CD14-positive monocyte (primary cell): Measurements from ENCODE around the gene EGFR. TPM values are rescaled to one million over a fixed set of nuclear protein-coding genes. Genes with fewer than 3 reads are reported as not detected.

Experiments used
- DNase-seq, 3 donors: peaks; one replicate each; pipeline ENCODE4 v3.0.0-alpha.2; 2011 to 2022
- H2AFZ ChIP-seq: 2 replicates; pipeline ENCODE4 v1.6.0; 2012; ENCODE audit warnings: mild to moderate bottlenecking, low read depth, low read length, inconsistent platforms; ENCODE audit not compliant: insufficient read depth, poor library complexity, severe bottlenecking
- H3K27ac ChIP-seq, 2 donors: 1 replicate in 1 of 2; 2 replicates in 1 of 2; pipeline ENCODE4 v1.5.1; 2012 to 2013; ENCODE audit warnings: low read length in 2 of 2, control low read depth in 1 of 2, inconsistent platforms in 1 of 2, low read depth in 1 of 2, mild to moderate bottlenecking in 1 of 2
- H3K27me3 ChIP-seq, 2 donors: one replicate each; pipeline versions ENCODE4 v1.6.0 to v1.6.1; 2011 to 2013; ENCODE audit warnings: low read length in 2 of 2; ENCODE audit not compliant: control insufficient read depth in 2 of 2, insufficient read depth in 2 of 2
- H3K36me3 ChIP-seq, 2 donors: replicated peaks in 1 of 2; 1 replicate in 1 of 2; 2 replicates in 1 of 2; pipeline versions ENCODE4 v1.5.1 to v1.6.1; 2012 to 2013; ENCODE audit warnings: low read length in 2 of 2, control low read depth in 1 of 2, inconsistent platforms in 1 of 2, mild to moderate bottlenecking in 1 of 2; ENCODE audit not compliant: insufficient read depth in 2 of 2, control insufficient read depth in 1 of 2
- H3K4me1 ChIP-seq, 2 donors: 1 replicate in 1 of 2; 2 replicates in 1 of 2; pipeline versions ENCODE4 v1.5.1 to v1.6.1; 2012 to 2013; ENCODE audit warnings: low read length in 2 of 2, control low read depth in 1 of 2, inconsistent platforms in 1 of 2, mild to moderate bottlenecking in 1 of 2, moderate library complexity in 1 of 2; ENCODE audit not compliant: insufficient read depth in 2 of 2, control insufficient read depth in 1 of 2
- H3K4me2 ChIP-seq: replicated peaks from 2 replicates; pipeline ENCODE3; 2012; ENCODE audit warnings: low read length, moderate library complexity, mild to moderate bottlenecking; ENCODE audit not compliant: poor library complexity, severe bottlenecking; ENCODE audit errors: extremely low read depth
- H3K4me3 ChIP-seq, 3 experiments: fragments of 200-600 bp in 1 of 3; sonication (generic) in 1 of 3; replicated peaks in 1 of 3; 1 replicate in 2 of 3; 2 replicates in 1 of 3; pipeline ENCODE4 v1.5.1; 2011 to 2013; ENCODE audit warnings: low read length in 3 of 3, mild to moderate bottlenecking in 3 of 3, control low read depth in 2 of 3, low read depth in 2 of 3, inconsistent platforms in 1 of 3, moderate library complexity in 1 of 3
- H3K79me2 ChIP-seq: 2 replicates; pipeline ENCODE4 v1.6.0; 2012; ENCODE audit warnings: mild to moderate bottlenecking, control low read depth, inconsistent platforms, low read length, moderate library complexity; ENCODE audit not compliant: insufficient read depth
- H3K9ac ChIP-seq: 2 replicates; pipeline ENCODE4 v1.6.0; 2017; ENCODE audit warnings: low read length, mild to moderate bottlenecking; ENCODE audit not compliant: insufficient read depth, poor library complexity, severe bottlenecking
- H3K9me3 ChIP-seq, 2 donors: replicated peaks in 1 of 2; 1 replicate in 1 of 2; 2 replicates in 1 of 2; pipeline versions ENCODE4 v1.5.1 to v1.6.1; 2012 to 2013; ENCODE audit warnings: low read length in 2 of 2, control low read depth in 1 of 2; ENCODE audit not compliant: control insufficient read depth in 1 of 2, insufficient read depth in 1 of 2
- H4K20me1 ChIP-seq: 2 replicates; pipeline ENCODE4 v1.6.0; 2012; ENCODE audit warnings: mild to moderate bottlenecking, low read length, control low read depth, moderate library complexity; ENCODE audit not compliant: insufficient read depth
- H3K27ac Mint-ChIP-seq, 7 donors: one replicate each; pipeline ENCODE4 v1.8.0; 2020; ENCODE audit warnings: mild to moderate bottlenecking in 7 of 7, mixed read lengths in 7 of 7, moderate library complexity in 6 of 7, inconsistent platforms in 2 of 7
- H3K27me3 Mint-ChIP-seq, 3 donors: one replicate each; pipeline ENCODE4 v1.8.0; 2021 to 2022; ENCODE audit warnings: low read depth in 3 of 3, mild to moderate bottlenecking in 3 of 3, mixed read lengths in 3 of 3, moderate library complexity in 3 of 3, inconsistent platforms in 1 of 3
- H3K36me3 Mint-ChIP-seq, 2 donors: one replicate each; pipeline ENCODE4 v1.8.0; 2020; ENCODE audit warnings: mixed read lengths in 2 of 2, inconsistent platforms in 1 of 2, mild to moderate bottlenecking in 1 of 2
- H3K4me1 Mint-ChIP-seq: one replicate; pipeline ENCODE4 v1.8.0; 2020; ENCODE audit warnings: mild to moderate bottlenecking, mixed read lengths
- H3K4me3 Mint-ChIP-seq, 2 donors: one replicate each; pipeline ENCODE4 v1.8.0; 2020; ENCODE audit warnings: mild to moderate bottlenecking in 2 of 2, mixed read lengths in 2 of 2, moderate library complexity in 1 of 2
- H3K9me3 Mint-ChIP-seq, 7 donors: one replicate each; pipeline ENCODE4 v1.8.0; 2020 to 2022; ENCODE audit warnings: mixed read lengths in 7 of 7, mild to moderate bottlenecking in 6 of 7, moderate library complexity in 6 of 7, inconsistent platforms in 2 of 7
- CTCF ChIP-seq: fragments of 200-600 bp; IDR thresholded peaks from one replicate; pipeline ENCODE4 v1.8.0; 2022; ENCODE audit warnings: antibody characterized with exemption, mild to moderate bottlenecking
- WGBS: methylation state at CpG from one replicate; pipeline ENCODE4 v1.1.5; 2013; ENCODE audit warnings: missing lambda C conversion rate; ENCODE audit not compliant: insufficient coverage; 5-methylcytosine and 5-hydroxymethylcytosine counted together
- intact Hi-C, 2 donors: fragments of 100-400 bp; cut with micrococcal nuclease; formaldehyde crosslinking; loops; one replicate each; pipeline versions ENCODE4 v1.15.0 to v1.15.1; 2023
- polyA plus RNA-seq, 3 donors: library from polyadenylated mRNA; depleted of rRNA in 1 of 3; unstranded in 2 of 3; stranded (reverse) in 1 of 3; fragments of 300-500 nt in 2 of 3; fragments of >200 nt in 1 of 3; fragmentation: Illumina TruSeq in 2 of 3; gene quantifications; 1 replicate in 2 of 3; 2 replicates in 1 of 3; pipeline ENCODE4 v1.2.3, GENCODE V29; 2012 to 2021

Gene EGFR
- polyA plus RNA-seq, 3 donors: not detected

- no peaks in the 10 kb centered on the region for H4K20me1 ChIP-seq
- no peaks in the 10 kb centered on the region for H3K79me2 ChIP-seq
- Mint-ChIP-seq H3K9me3 (peaks cover 0 to 3% (median 0%) of the 10 kb centered on the region in 7 donors), H3K4me1 (no peaks in the 10 kb centered on the region), H3K27ac (no peak overlapping the region), H3K4me3 (no peak overlapping the region), H3K36me3 (no peaks in the 10 kb centered on the region), H3K27me3 (peaks cover 4 to 12% (median 6%) of the 10 kb centered on the region in 3 donors)
- H3K27me3 ChIP-seq: no peaks in the 10 kb centered on the region
- H3K9ac ChIP-seq: no peak overlapping the region
- no peak overlapping the region for H3K4me3 ChIP-seq
- intact Hi-C loops: no loop called here
- DNase-seq: no peak
- no peaks in the 10 kb centered on the region for H3K36me3 ChIP-seq
- no peaks in the 10 kb centered on the region for H3K4me1 ChIP-seq
- no peak overlapping the region for H3K4me2 ChIP-seq
- TF ChIP-seq CTCF: no peak
- 47% methylated on average over 9 of the region's 15 CpGs for WGBS
- H3K9me3 ChIP-seq: no peaks in the 10 kb centered on the region
- H2AFZ ChIP-seq: no peak overlapping the region
- no peak overlapping the region for H3K27ac ChIP-seq
Measured at GRCh38 chr7:55188590-55189138, 169.8 kb downstream of the EGFR start.

GRCh38 chr7:55189146-55189766, 170.4 kb downstream of the EGFR start:
- H3K4me2 ChIP-seq: no peak overlapping the region
- no peaks in the 10 kb centered on the region for H3K36me3 Mint-ChIP-seq
- H3K27ac ChIP-seq: no peak overlapping the region
- H3K27me3 Mint-ChIP-seq: peaks cover 4 to 12% (median 6%) of the 10 kb centered on the region in 3 donors
- H3K79me2 ChIP-seq: no peaks in the 10 kb centered on the region
- H4K20me1 ChIP-seq: no peaks in the 10 kb centered on the region
- DNase-seq: no peak
- no peak overlapping the region for H3K27ac Mint-ChIP-seq
- no peaks in the 10 kb centered on the region for H3K36me3 ChIP-seq
- H3K4me3 ChIP-seq: no peak overlapping the region
- no peak overlapping the region for H3K4me3 Mint-ChIP-seq
- no peaks in the 10 kb centered on the region for H3K27me3 ChIP-seq
- no peaks in the 10 kb centered on the region for H3K9me3 ChIP-seq
- intact Hi-C loops: no loop called here
- no peaks in the 10 kb centered on the region for H3K4me1 ChIP-seq
- no peak for TF ChIP-seq CTCF
- no peaks in the 10 kb centered on the region for H3K4me1 Mint-ChIP-seq
- H3K9me3 Mint-ChIP-seq: peaks cover 0 to 3% (median 0%) of the 10 kb centered on the region in 7 donors
- H3K9ac ChIP-seq: no peak overlapping the region
- 87% methylated on average over 6 of the region's 11 CpGs for WGBS
- H2AFZ ChIP-seq: no peak overlapping the region
